Activated T-cell treated with anti-CD3 and anti-CD28 coated beads for 4 hours (primary cell): ENCODE data around the gene FANCL.
"Not testable (repeated sequence)": the region's sequence is repeated elsewhere in the genome, so short reads cannot be mapped to it uniquely, and the experiment has no call there.

ENCODE experiments used
- DNase-seq: peaks from one replicate; pipeline ENCODE4 v3.0.0-alpha.2; 2020

The FANCL gene

DNA sequence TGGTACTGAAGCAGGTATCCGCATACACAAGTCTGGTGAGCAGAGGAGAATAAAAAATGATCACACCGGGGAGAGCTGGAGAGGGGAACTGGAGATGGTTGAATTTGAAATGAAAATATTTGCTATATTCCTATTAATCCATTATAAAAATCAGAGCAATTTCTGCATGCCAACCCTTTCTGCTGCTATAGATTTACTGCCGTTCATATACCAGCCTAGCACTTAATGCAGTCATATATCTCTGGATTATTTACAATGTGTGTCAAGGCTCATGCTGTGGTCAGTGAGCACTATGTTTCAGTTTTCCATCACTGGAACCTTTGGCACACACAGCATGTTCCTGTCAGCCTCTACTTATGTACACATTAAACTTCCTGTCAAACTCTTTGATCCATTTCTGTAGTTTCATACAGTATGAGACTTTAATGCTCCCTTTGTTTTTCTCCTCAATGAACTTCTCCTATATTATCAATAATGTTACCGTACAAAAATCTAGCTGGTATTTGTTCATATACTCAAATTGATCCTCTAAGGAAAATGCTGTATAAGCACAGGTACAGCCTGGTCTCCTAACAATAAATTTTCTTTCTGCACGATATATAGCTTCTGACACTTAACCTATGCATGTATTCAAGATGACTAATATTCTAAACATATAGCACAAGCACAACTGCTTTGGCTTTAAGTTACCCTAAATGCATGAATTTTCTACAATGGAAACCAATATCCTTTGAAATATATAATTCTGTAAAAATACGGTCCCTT is 36.7 kb downstream of the FANCL start:
- DNase-seq = no peak

- no peak for DNase-seq
Observed at GRCh38 chr2:58203018-58203417, 38.1 kb downstream of the FANCL start.

DNA sequence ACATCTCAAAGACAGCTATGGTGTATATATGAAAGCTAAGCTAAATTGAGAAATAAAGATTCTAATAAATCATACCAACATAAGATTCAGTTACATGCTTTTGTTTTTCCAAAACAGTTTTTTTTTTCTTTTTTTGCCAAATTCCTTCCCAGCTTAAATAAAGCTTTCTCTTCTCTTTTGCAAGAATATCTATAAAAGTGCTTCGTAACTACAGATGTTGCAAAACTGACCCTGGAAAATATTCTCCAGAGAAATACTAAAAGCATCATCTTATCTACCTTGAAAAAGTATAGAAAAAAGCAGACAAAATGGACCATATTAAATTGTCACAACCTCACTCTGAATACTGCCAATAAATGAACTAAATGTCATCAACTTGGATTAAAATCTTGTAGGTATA is 38.7 kb downstream of the FANCL start:
- no peak for DNase-seq

GRCh38 chr2:58197894-58198293 is 43.2 kb downstream of the FANCL start:
- DNase-seq = no peak

GRCh38 chr2:58195662-58196061 is 45.5 kb downstream of the FANCL start:
- no peak for DNase-seq

GRCh38 chr2:58194458-58194857 is 46.7 kb downstream of the FANCL start:
- no peak for DNase-seq

DNA sequence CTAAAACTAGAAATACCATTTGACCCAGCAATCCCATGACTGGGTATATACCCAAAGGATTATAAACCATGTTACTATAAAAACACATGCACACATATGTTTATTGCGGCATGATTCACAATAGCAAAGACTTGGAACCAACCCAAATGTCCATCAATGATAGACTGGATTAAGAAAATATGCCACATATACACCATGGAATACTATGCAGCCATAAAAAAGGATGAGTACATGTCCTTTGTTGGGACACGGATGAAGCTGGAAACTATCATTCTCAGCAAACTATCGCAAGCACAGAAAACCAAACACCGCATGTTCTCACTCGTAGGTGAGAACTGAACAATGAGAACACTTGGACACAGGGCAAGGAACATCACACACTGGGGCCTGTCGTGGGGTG is 54.1 kb downstream of the FANCL start:
- DNase-seq = not testable (repeated sequence)

GRCh38 chr2:58186501-58186900 is 54.6 kb downstream of the FANCL start:
- no peak for DNase-seq

GRCh38 chr2:58182527-58182926 is 58.6 kb downstream of the FANCL start:
- DNase-seq = no peak

DNA sequence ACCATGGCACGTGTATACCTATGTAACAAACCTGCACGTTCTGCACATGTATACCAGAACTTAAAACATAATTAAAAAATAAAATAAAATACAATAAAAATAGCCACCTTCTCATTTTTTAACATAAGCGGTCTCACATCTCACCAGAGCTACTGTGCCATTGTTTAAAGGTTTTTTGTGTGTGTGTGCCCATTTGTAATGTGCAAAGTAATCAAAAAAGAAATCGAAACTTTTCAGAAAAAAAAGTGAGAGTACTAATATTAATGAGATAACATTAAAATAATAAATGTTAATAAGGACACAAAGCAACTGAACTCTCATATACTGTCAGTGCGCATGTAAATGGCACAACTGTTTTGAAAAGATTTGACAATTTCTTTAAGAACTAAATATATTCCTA is 60.5 kb downstream of the FANCL start:
- no peak for DNase-seq

- not testable (repeated sequence) for DNase-seq
Observed at GRCh38 chr2:58180175-58180574, 61.0 kb downstream of the FANCL start.

DNA sequence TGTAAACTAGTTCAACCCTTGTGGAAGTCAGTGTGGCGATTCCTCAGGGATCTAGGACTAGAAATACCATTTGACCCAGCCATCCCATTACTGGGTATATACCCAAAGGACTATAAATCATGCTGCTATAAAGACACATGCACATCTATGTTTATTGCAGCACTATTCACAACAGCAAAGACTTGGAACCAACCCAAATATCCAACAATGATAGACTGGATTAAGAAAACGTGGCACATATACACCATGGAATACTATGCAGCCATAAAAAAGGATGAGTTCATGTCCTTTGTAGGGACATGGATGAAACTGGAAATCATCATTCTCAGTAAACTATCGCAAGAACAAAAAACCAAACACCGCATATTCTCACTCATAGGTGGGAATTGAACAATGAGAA is 63.9 kb downstream of the FANCL start:
- not testable (repeated sequence) for DNase-seq

GRCh38 chr2:58171831-58172230 is 69.3 kb downstream of the FANCL start:
- DNase-seq = not testable (repeated sequence)

DNA sequence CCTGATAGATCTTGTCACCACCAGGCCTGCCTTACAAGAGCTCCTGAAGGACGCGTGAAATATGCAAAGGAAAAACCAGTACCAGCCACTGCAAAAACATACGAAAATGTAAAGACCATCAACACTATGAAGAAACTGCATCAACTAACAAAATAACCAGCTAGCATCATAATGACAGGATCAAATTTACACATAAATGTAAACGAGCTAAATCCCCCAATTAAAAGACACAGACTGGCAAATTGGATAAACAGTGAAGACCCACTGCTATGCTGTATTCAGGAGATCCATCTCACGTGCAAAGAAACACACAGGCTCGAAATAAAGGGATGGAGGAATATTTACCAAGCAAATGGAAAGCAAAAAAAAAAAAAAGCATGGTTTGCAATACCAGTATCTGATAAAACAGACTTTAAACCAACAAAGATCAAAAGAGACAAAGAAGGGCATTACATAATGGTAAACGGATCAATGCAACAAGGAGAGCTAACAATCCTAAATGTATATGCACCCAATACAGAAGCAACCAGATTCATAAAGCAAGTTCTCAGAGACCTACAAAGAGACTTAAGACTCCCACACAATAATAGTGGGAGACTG is 70.7 kb downstream of the FANCL start:
- DNase-seq = not testable (repeated sequence)

DNA sequence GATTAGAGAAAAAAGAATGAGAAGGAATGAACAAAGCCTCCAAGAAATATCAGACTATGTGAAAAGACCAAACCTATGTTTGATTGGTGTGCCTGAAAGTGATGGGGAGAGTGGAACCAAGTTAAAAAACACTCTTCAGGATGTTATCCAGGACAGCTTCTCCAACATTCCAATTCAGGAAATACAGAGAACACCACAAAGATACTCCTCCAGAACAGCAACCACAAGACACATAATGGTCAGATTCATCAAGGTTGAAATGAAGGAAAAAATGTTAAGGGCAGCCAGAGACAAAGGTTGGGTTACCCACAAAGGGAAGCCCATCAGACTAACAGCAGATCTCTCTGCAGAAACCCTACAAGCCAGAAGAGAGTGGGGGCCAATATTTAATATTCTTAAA is 71.3 kb downstream of the FANCL start:
- not testable (repeated sequence) for DNase-seq

DNA sequence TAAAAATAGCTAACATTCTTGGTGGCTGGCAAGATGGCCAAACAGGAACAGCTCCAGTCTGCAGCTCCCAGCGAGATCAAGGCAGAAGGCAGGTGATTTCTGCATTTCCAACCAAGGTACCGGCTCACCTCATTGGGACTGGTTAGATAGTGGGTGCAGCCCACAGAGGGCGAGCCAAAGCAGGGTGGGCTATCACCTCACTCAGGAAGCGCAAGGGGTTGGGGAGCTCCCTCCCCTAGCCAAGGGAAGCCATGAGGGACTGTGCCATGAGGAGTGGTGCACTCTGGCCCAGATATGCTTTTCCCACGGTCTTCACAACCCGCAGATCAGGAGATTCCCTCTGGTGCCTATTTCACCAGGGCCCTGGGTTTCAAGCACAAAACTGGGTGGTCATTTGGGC is 73.0 kb downstream of the FANCL start:
- DNase-seq = not testable (repeated sequence)

DNA sequence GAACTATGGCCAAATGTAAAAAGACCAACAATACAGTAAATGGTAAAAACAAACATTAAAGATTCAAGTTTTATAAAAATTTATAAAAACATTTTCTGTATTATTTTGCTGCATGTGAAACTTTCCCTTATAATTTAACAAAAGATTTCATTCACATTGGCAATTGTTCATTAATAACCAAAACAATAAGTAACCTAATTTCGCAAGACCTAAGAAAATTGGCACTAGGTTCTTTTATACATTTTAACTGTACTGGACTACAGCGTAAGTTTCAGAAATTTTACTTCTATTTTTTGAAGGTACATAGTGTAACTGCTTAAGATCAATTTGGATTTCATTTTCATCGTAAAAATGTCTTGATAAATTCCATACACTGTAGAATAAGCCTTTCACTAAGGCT is 77.2 kb downstream of the FANCL start:
- no peak for DNase-seq

GRCh38 chr2:58158481-58158880 is 82.6 kb downstream of the FANCL start:
- no peak for DNase-seq

- no peak for DNase-seq
Observed at GRCh38 chr2:58157754-58158153, 83.4 kb downstream of the FANCL start.

- DNase-seq = no peak
Observed at GRCh38 chr2:58156780-58157179, 84.3 kb downstream of the FANCL start.

- no peak for DNase-seq
Observed at GRCh38 chr2:58155160-58155778, 85.9 kb downstream of the FANCL start.

GRCh38 chr2:58146707-58147106 is 94.4 kb downstream of the FANCL start:
- peak; percentile 5 for DNase-seq

GRCh38 chr2:58145769-58146168 is 95.4 kb downstream of the FANCL start:
- not testable (repeated sequence) for DNase-seq

- no peak for DNase-seq
Observed at GRCh38 chr2:58140508-58141072, 100.5 kb downstream of the FANCL start.
